ENCODE measurements around the gene RAB11FIP3. TPM values are rescaled to one million over a fixed set of nuclear protein-coding genes. Genes with fewer than 3 reads are reported as not detected.
A peak's percentile ranks its signal among the peaks of the same experiment; 100 is the strongest.

RAB11FIP3 gene
- total and polyA plus RNA-seq, 2 of the 13 experiments (the other 11 are each of a cell fraction or from before 2014, with no cell fraction given) = 34.3 to 57.6 TPM

- TF ChIP-seq, protein P1, sequence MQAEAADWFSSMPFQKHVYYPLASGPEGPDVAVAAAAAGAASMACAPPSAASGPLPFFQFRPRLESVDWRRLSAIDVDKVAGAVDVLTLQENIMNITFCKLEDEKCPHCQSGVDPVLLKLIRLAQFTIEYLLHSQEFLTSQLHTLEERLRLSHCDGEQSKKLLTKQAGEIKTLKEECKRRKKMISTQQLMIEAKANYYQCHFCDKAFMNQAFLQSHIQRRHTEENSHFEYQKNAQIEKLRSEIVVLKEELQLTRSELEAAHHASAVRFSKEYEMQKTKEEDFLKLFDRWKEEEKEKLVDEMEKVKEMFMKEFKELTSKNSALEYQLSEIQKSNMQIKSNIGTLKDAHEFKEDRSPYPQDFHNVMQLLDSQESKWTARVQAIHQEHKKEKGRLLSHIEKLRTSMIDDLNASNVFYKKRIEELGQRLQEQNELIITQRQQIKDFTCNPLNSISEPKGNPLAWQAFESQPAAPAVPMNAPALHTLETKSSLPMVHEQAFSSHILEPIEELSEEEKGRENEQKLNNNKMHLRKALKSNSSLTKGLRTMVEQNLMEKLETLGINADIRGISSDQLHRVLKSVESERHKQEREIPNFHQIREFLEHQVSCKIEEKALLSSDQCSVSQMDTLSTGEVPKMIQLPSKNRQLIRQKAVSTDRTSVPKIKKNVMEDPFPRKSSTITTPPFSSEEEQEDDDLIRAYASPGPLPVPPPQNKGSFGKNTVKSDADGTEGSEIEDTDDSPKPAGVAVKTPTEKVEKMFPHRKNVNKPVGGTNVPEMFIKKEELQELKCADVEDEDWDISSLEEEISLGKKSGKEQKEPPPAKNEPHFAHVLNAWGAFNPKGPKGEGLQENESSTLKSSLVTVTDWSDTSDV (CRISPR knock-in tag; IDR thresholded peaks at IDR 0.05) = 0 out of 2 replicates have a peak, but pooled peaks have one; percentile 60
- no peak for TF ChIP-seq ZNF674 (CRISPR knock-in tag; IDR thresholded peaks at IDR 0.05; ENCODE audit: low read depth)
- TF ChIP-seq ARNT2 (CRISPR knock-in tag; IDR thresholded peaks at IDR 0.05; ENCODE audit: low read depth) = no peak
- no peak for TF ChIP-seq ZNF329 (CRISPR knock-in tag; IDR thresholded peaks at IDR 0.05; ENCODE audit: low read depth)
- peak; percentile 78; the same call in 1 of the 2 replicates for TF ChIP-seq DNMT3B (CRISPR knock-in tag; conservative IDR thresholded peaks at IDR 0.05)
- TF ChIP-seq, protein P2, sequence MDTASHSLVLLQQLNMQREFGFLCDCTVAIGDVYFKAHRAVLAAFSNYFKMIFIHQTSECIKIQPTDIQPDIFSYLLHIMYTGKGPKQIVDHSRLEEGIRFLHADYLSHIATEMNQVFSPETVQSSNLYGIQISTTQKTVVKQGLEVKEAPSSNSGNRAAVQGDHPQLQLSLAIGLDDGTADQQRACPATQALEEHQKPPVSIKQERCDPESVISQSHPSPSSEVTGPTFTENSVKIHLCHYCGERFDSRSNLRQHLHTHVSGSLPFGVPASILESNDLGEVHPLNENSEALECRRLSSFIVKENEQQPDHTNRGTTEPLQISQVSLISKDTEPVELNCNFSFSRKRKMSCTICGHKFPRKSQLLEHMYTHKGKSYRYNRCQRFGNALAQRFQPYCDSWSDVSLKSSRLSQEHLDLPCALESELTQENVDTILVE (CRISPR knock-in tag; IDR thresholded peaks at IDR 0.05) = no peak
- TF ChIP-seq, protein P3, sequence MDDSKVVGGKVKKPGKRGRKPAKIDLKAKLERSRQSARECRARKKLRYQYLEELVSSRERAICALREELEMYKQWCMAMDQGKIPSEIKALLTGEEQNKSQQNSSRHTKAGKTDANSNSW (CRISPR knock-in tag; IDR thresholded peaks at IDR 0.05; ENCODE audit: borderline replicate concordance) = no peak
- no peak; the same call in 1 of the 2 replicates for TF ChIP-seq SRY (CRISPR knock-in tag; IDR thresholded peaks at IDR 0.05)
- peak; percentile 76; the same call in 1 of the 2 replicates for TF ChIP-seq DMAP1 (CRISPR knock-in tag; IDR thresholded peaks at IDR 0.05)
- TF ChIP-seq NRL (CRISPR knock-in tag; IDR thresholded peaks at IDR 0.05; ENCODE audit: borderline replicate concordance) = peak; percentile 44; the same call in 1 of the 2 replicates
- peak; percentile 56; the same call in 1 of the 2 replicates for TF ChIP-seq ZNF772 (CRISPR knock-in tag; IDR thresholded peaks at IDR 0.05)
- no peak for TF ChIP-seq KLF13 (CRISPR knock-in tag; IDR thresholded peaks at IDR 0.05)
- TF ChIP-seq PITX1 (CRISPR knock-in tag; IDR thresholded peaks at IDR 0.05) = no peak
- no peak for TF ChIP-seq FOXP1 (IDR thresholded peaks at IDR 0.05)
- no peak for TF ChIP-seq FOXP1 (CRISPR knock-in tag; IDR thresholded peaks at IDR 0.05)
- TF ChIP-seq NFKB2 (CRISPR knock-in tag; IDR thresholded peaks at IDR 0.05; ENCODE audit: borderline replicate concordance) = no peak
- peak; percentile 74; the same call in 1 of the 2 replicates for TF ChIP-seq ZC3H13 (CRISPR knock-in tag; IDR thresholded peaks at IDR 0.05)
- no peak for TF ChIP-seq ZNF318 (CRISPR knock-in tag; IDR thresholded peaks at IDR 0.05)
Measured at GRCh38 chr16:543301-544164, 118.1 kb downstream of the RAB11FIP3 start (continued).
